ENCODE data around the gene YARS1.

The YARS1 gene

GRCh38 chr1:32761936-32762335, 55.2 kb downstream of the YARS1 start:
- DNase-seq, result no peak

GRCh38 chr1:32761253-32761877, 55.8 kb downstream of the YARS1 start:
- DNase-seq, result peak; percentile 74

GRCh38 chr1:32759997-32760623, 57.0 kb downstream of the YARS1 start:
- peak; percentile 67 for DNase-seq

GRCh38 chr1:32759521-32759981, 57.6 kb downstream of the YARS1 start:
- no peak for DNase-seq

GRCh38 chr1:32758795-32759430, 58.2 kb downstream of the YARS1 start:
- DNase-seq, result no peak

GRCh38 chr1:32758177-32758794, 58.9 kb downstream of the YARS1 start:
- no peak for DNase-seq

GRCh38 chr1:32757213-32757895, 59.8 kb downstream of the YARS1 start:
- DNase-seq, result no peak

- no peak for DNase-seq
Observed at GRCh38 chr1:32755810-32756159, 61.4 kb downstream of the YARS1 start.

- DNase-seq, result no peak
Observed at GRCh38 chr1:32755098-32755809, 61.9 kb downstream of the YARS1 start.

GRCh38 chr1:32754317-32755097, 62.7 kb downstream of the YARS1 start:
- no peak for DNase-seq

- DNase-seq, result peak; percentile 61
Observed at GRCh38 chr1:32753532-32754316, 63.4 kb downstream of the YARS1 start.

- no peak for DNase-seq
Observed at GRCh38 chr1:32749771-32750170, 67.4 kb downstream of the YARS1 start.

GRCh38 chr1:32749332-32749731, 67.8 kb downstream of the YARS1 start:
- DNase-seq, result no peak

- DNase-seq, result no peak
Observed at GRCh38 chr1:32748926-32749325, 68.2 kb downstream of the YARS1 start.

GRCh38 chr1:32748348-32748747, 68.8 kb downstream of the YARS1 start:
- no peak for DNase-seq

- no peak for DNase-seq
Observed at GRCh38 chr1:32746130-32746529, 71.0 kb downstream of the YARS1 start.

- DNase-seq, result no peak
Observed at GRCh38 chr1:32744071-32744425, 73.1 kb downstream of the YARS1 start.

- DNase-seq, result no peak
Observed at GRCh38 chr1:32743380-32744070, 73.6 kb downstream of the YARS1 start.

GRCh38 chr1:32742956-32743355, 74.2 kb downstream of the YARS1 start:
- no peak for DNase-seq

GRCh38 chr1:32742199-32742947, 74.8 kb downstream of the YARS1 start:
- no peak for DNase-seq

All from fibroblast of upper back skin (primary cell).